Mesendoderm (in vitro differentiated cells): ENCODE data around the gene ARHGAP27.

Source experiments
- DNase-seq: peaks from one replicate; pipeline ENCODE4 v3.0.0; 2013
- H2AK5ac ChIP-seq: 2 replicates; pipeline ENCODE4 v1.6.1; 2013; ENCODE audit warnings: low read length, inconsistent platforms
- H2BK120ac ChIP-seq: 2 replicates; pipeline ENCODE4 v1.6.1; 2013; ENCODE audit warnings: low read depth, mild to moderate bottlenecking, low read length, moderate library complexity, mixed read lengths
- H2BK15ac ChIP-seq: replicated peaks from 2 replicates; pipeline ENCODE4 v1.6.1; 2013; ENCODE audit warnings: low read depth, mild to moderate bottlenecking, moderate library complexity
- H2BK5ac ChIP-seq: 2 replicates; pipeline ENCODE4 v1.6.1; 2013; ENCODE audit warnings: low read length, inconsistent platforms
- H3K18ac ChIP-seq: 2 replicates; pipeline ENCODE4 v1.6.1; 2013; ENCODE audit warnings: mild to moderate bottlenecking, low read length, mixed read lengths
- H3K23ac ChIP-seq: one replicate; pipeline ENCODE4 v1.6.1; 2013; ENCODE audit warnings: low read length
- H3K27ac ChIP-seq: 2 replicates; pipeline ENCODE4 v1.5.1; 2013; ENCODE audit warnings: low read depth, mild to moderate bottlenecking, inconsistent platforms, low read length, moderate library complexity
- H3K27me3 ChIP-seq: 2 replicates; pipeline ENCODE4 v1.6.1; 2013; ENCODE audit warnings: low read length, control low read depth, mild to moderate bottlenecking, inconsistent platforms; ENCODE audit not compliant: insufficient read depth, poor library complexity
- H3K36me3 ChIP-seq: 2 replicates; pipeline ENCODE4 v1.6.1; 2013; ENCODE audit warnings: low read length, inconsistent platforms; ENCODE audit not compliant: control insufficient read depth, insufficient read depth
- H3K4ac ChIP-seq: one replicate; pipeline ENCODE4 v1.6.1; 2013; ENCODE audit warnings: low read depth, mild to moderate bottlenecking, low read length, moderate library complexity
- H3K4me1 ChIP-seq: 2 replicates; pipeline ENCODE4 v1.6.1; 2013; ENCODE audit warnings: low read depth, low read length, inconsistent platforms; ENCODE audit not compliant: control insufficient read depth
- H3K4me2 ChIP-seq: 2 replicates; pipeline ENCODE4 v1.6.1; 2013; ENCODE audit warnings: low read length
- H3K4me3 ChIP-seq: 2 replicates; pipeline ENCODE4 v1.5.1; 2013; ENCODE audit warnings: mild to moderate bottlenecking, low read length
- H3K56ac ChIP-seq: one replicate; pipeline ENCODE4 v1.6.1; 2013; ENCODE audit warnings: low read length
- H3K79me1 ChIP-seq: 2 replicates; pipeline ENCODE4 v1.6.1; 2013; ENCODE audit warnings: low read length, inconsistent platforms
- H3K79me2 ChIP-seq: 2 replicates; pipeline ENCODE4 v1.6.1; 2013; ENCODE audit warnings: mild to moderate bottlenecking, low read length; ENCODE audit not compliant: control insufficient read depth, insufficient read depth
- H3K9ac ChIP-seq: 2 replicates; pipeline ENCODE4 v1.6.1; 2013; ENCODE audit warnings: low read length, inconsistent platforms
- H4K5ac ChIP-seq: one replicate; pipeline ENCODE4 v1.6.1; 2013; ENCODE audit warnings: low read length
- H4K8ac ChIP-seq: one replicate; pipeline ENCODE4 v1.6.1; 2013; ENCODE audit warnings: low read depth, mild to moderate bottlenecking, control low read depth, low read length, moderate library complexity
- WGBS: extraction: QIAGEN DNeasy Blood & Tissue Kit; methylation state at CpG from one replicate; pipeline ENCODE4 v1.1.7; 2013; ENCODE audit warnings: low lambda C conversion rate, missing lambda C conversion rate; ENCODE audit not compliant: insufficient coverage; ENCODE audit errors: extremely low coverage; 5-methylcytosine and 5-hydroxymethylcytosine counted together

Gene ARHGAP27

GRCh38 chr17:45395569-45396415 lies 36.9 kb downstream of the ARHGAP27 start:
- peaks cover 1% of the 10 kb centered on the region for H3K36me3 ChIP-seq
- H3K23ac ChIP-seq = no peak overlapping the region
- H2AK5ac ChIP-seq = no peak overlapping the region
- no peak for DNase-seq
- no peak overlapping the region for H4K5ac ChIP-seq
- peak overlapping the region; percentile 68 for H3K9ac ChIP-seq
- no peak overlapping the region for H3K4ac ChIP-seq
- no peak overlapping the region for H2BK15ac ChIP-seq
- peaks cover 3% of the 10 kb centered on the region for H3K4me1 ChIP-seq
- no peak overlapping the region for H2BK5ac ChIP-seq
- H2BK120ac ChIP-seq = no peak overlapping the region
- H3K4me3 ChIP-seq = no peak overlapping the region
- no peak overlapping the region for H3K4me2 ChIP-seq
- peak overlapping the region; percentile 92 for H3K56ac ChIP-seq
- H3K27me3 ChIP-seq = no peaks in the 10 kb centered on the region
- H4K8ac ChIP-seq = no peak overlapping the region
- WGBS = no CpG with 5 or more reads among the region's 60 CpGs
- no peak overlapping the region for H3K27ac ChIP-seq
- no peak overlapping the region for H3K18ac ChIP-seq
- H3K79me2 ChIP-seq = no peaks in the 10 kb centered on the region
- H3K79me1 ChIP-seq = no peaks in the 10 kb centered on the region

- H3K18ac ChIP-seq = no peak overlapping the region
- no peaks in the 10 kb centered on the region for H3K27me3 ChIP-seq
- no peak overlapping the region for H3K4me3 ChIP-seq
- H3K56ac ChIP-seq = peak overlapping the region; percentile 92
- H3K9ac ChIP-seq = peak overlapping the region; percentile 68
- no peak overlapping the region for H2BK120ac ChIP-seq
- peak overlapping the region; percentile 78 for H2AK5ac ChIP-seq
- no peak overlapping the region for H3K27ac ChIP-seq
- H3K4me2 ChIP-seq = no peak overlapping the region
- no peak overlapping the region for H3K23ac ChIP-seq
- no peaks in the 10 kb centered on the region for H3K79me2 ChIP-seq
- no peak overlapping the region for H3K4ac ChIP-seq
- no peaks in the 10 kb centered on the region for H3K79me1 ChIP-seq
- H4K8ac ChIP-seq = no peak overlapping the region
- no peak overlapping the region for H2BK15ac ChIP-seq
- no CpG with 5 or more reads among the region's 30 CpGs for WGBS
- H4K5ac ChIP-seq = peak overlapping the region; percentile 39
- peak; percentile 95 for DNase-seq
- peaks cover 3% of the 10 kb centered on the region for H3K4me1 ChIP-seq
- H3K36me3 ChIP-seq = peaks cover 1% of the 10 kb centered on the region
- no peak overlapping the region for H2BK5ac ChIP-seq
These were observed 37.6 kb downstream of the ARHGAP27 start for GRCh38 chr17:45394913-45395568.

- peak overlapping the region; percentile 83 for H3K56ac ChIP-seq
These were observed 38.1 kb downstream of the ARHGAP27 start for GRCh38 chr17:45394564-45394912.

GRCh38 chr17:45394091-45394490 lies 38.6 kb downstream of the ARHGAP27 start:
- Histone ChIP-seq H3K4me3 (no peak overlapping the region), H4K5ac (no peak overlapping the region), H3K4ac (no peak overlapping the region), H3K9ac (no peak overlapping the region), H3K27me3 (no peaks in the 10 kb centered on the region), H3K56ac (no peak overlapping the region), H4K8ac (no peak overlapping the region), H2BK5ac (no peak overlapping the region), H3K23ac (no peak overlapping the region), H2AK5ac (no peak overlapping the region), H3K18ac (no peak overlapping the region), H3K36me3 (peaks cover 1% of the 10 kb centered on the region), H3K79me1 (no peaks in the 10 kb centered on the region), H3K4me1 (peaks cover 3% of the 10 kb centered on the region), H2BK15ac (no peak overlapping the region), H3K27ac (no peak overlapping the region), H3K79me2 (no peaks in the 10 kb centered on the region), H2BK120ac (no peak overlapping the region), H3K4me2 (no peak overlapping the region)
- no CpG with 5 or more reads among the region's 6 CpGs for WGBS
- no peak for DNase-seq

More at GRCh38 chr17:45394564-45394912, 38.1 kb downstream of the ARHGAP27 start:
- Histone ChIP-seq H3K79me2 (no peaks in the 10 kb centered on the region), H2BK120ac (no peak overlapping the region), H2AK5ac (peak overlapping the region; percentile 78), H3K36me3 (peaks cover 1% of the 10 kb centered on the region), H3K27me3 (no peaks in the 10 kb centered on the region), H2BK5ac (no peak overlapping the region), H3K4me2 (no peak overlapping the region), H3K79me1 (no peaks in the 10 kb centered on the region), H4K8ac (no peak overlapping the region), H4K5ac (peak overlapping the region; percentile 39), H3K4me3 (no peak overlapping the region), H3K9ac (peak overlapping the region; percentile 46), H3K23ac (no peak overlapping the region), H3K27ac (no peak overlapping the region), H3K18ac (no peak overlapping the region), H3K4ac (no peak overlapping the region), H3K4me1 (peaks cover 3% of the 10 kb centered on the region), H2BK15ac (no peak overlapping the region)
- no peak for DNase-seq
- no CpG with 5 or more reads among the region's 4 CpGs for WGBS

- H3K9ac ChIP-seq = no peak overlapping the region
- H3K18ac ChIP-seq = no peak overlapping the region
- H4K5ac ChIP-seq = no peak overlapping the region
- no CpG with 5 or more reads among the region's 5 CpGs for WGBS
- H3K4me2 ChIP-seq = no peak overlapping the region
- H3K79me1 ChIP-seq = no peaks in the 10 kb centered on the region
- no peaks in the 10 kb centered on the region for H3K27me3 ChIP-seq
- H2BK15ac ChIP-seq = no peak overlapping the region
- no peak overlapping the region for H3K4me3 ChIP-seq
- no peak overlapping the region for H3K4ac ChIP-seq
- peaks cover 3% of the 10 kb centered on the region for H3K4me1 ChIP-seq
- H3K23ac ChIP-seq = no peak overlapping the region
- H3K79me2 ChIP-seq = no peaks in the 10 kb centered on the region
- no peak overlapping the region for H4K8ac ChIP-seq
- no peak overlapping the region for H3K56ac ChIP-seq
- no peak overlapping the region for H2BK120ac ChIP-seq
- no peak overlapping the region for H2BK5ac ChIP-seq
- no peak for DNase-seq
- H3K27ac ChIP-seq = no peak overlapping the region
- peaks cover 1% of the 10 kb centered on the region for H3K36me3 ChIP-seq
- no peak overlapping the region for H2AK5ac ChIP-seq
These were observed 39.3 kb downstream of the ARHGAP27 start for GRCh38 chr17:45393411-45393810.
